Peyer's patch (tissue), 4 donors: Measurements from ENCODE around the gene TMEM165.

Experiments
- POLR2A ChIP-seq, 2 donors: fragments of 450-650 bp; IDR thresholded peaks; one replicate each; pipeline ENCODE4 v1.5.1; 2017; ENCODE audit warnings: antibody characterized with exemption in 2 of 2, mild to moderate bottlenecking in 2 of 2, moderate library complexity in 2 of 2
- TF ChIP-seq, protein P1 (sequence below), 6 experiments: fragments of 450-650 bp in 4 of 6; fragments of 200-600 bp in 2 of 6; sonication (generic) in 1 of 6; IDR thresholded peaks; one replicate each; pipeline ENCODE4 v1.5.1; 2017 to 2019; ENCODE audit warnings: antibody characterized with exemption in 6 of 6, mild to moderate bottlenecking in 3 of 6, moderate library complexity in 1 of 6

DNA sequence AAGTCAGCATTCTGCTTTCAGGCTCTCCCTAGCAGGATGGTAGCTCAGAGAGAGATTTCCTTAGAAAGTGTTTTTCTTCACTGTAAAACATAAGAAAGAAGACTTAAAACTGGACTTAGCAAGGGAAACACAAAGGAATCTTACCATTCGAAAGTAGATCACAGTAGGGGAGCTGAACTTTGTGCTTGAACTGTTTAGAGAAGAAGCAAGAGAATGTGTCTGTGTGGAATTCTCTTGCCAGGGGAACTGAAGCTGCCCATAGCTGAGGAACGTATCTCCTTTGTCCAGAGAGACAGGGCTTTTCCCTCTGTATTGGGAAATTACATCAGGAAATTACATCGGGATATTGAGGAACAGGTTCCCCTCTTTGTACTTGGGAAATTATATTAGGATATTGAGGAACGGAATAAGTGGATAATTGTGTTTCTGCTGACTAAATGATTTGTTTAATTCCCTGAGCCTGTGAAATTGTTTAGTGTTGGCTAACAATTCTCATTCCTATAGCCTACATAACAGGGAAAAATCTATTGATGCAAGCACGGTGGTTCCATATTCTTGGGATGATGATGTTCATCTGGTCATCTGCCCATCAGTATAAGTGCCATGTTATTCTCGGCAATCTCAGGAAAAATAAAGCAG, 28.6 kb upstream of the TMEM165 start:
- TF ChIP-seq, protein P1, sequence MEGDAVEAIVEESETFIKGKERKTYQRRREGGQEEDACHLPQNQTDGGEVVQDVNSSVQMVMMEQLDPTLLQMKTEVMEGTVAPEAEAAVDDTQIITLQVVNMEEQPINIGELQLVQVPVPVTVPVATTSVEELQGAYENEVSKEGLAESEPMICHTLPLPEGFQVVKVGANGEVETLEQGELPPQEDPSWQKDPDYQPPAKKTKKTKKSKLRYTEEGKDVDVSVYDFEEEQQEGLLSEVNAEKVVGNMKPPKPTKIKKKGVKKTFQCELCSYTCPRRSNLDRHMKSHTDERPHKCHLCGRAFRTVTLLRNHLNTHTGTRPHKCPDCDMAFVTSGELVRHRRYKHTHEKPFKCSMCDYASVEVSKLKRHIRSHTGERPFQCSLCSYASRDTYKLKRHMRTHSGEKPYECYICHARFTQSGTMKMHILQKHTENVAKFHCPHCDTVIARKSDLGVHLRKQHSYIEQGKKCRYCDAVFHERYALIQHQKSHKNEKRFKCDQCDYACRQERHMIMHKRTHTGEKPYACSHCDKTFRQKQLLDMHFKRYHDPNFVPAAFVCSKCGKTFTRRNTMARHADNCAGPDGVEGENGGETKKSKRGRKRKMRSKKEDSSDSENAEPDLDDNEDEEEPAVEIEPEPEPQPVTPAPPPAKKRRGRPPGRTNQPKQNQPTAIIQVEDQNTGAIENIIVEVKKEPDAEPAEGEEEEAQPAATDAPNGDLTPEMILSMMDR (IDR thresholded peaks at IDR 0.05) = no peak
- TF ChIP-seq POLR2A (IDR thresholded peaks at IDR 0.05) = no peak
